ENCODE measurements around the gene FAF2. TPM values are rescaled to one million over a fixed set of nuclear protein-coding genes. Genes with fewer than 3 reads are reported as not detected.

The FAF2 gene
- total and polyA plus RNA-seq, 7 experiments from 2014 or later = 11.8 to 43.2 (median 30.9) TPM

GRCh38 chr5:176413255-176413565 lies 35.0 kb upstream of the FAF2 start:
- Mint-ChIP-seq H3K4me3 (peak overlapping the region in 2 of 10 donors; percentile 12 to 25), H3K9me3 (no peaks in the 10 kb centered on the region)

GRCh38 chr5:176413709-176414191 lies 34.4 kb upstream of the FAF2 start:
- CTCF ChIA-PET = interaction anchor here (1.0 kb wide), 1 partner anchor 183 kb away, joined by 3 read pairs; no protein-coding TSS in a partner anchor
- Mint-ChIP-seq H3K4me1 (peaks cover 22 to 57% (median 51%) of the 10 kb centered on the region in 7 donors), H3K9me3 (no peaks in the 10 kb centered on the region), H3K27me3 (peaks cover 0 to 3% (median 0%) of the 10 kb centered on the region in 5 donors), H3K4me3 (peak overlapping the region in 5 of 10 donors; percentile 23 to 85 (median 55)), H3K27ac (peak overlapping the region in 4 of 9 donors; percentile 17 to 86 (median 76)), H3K36me3 (peaks cover 0 to 13% (median 8%) of the 10 kb centered on the region in 5 donors)
- intact Hi-C loops (cut with micrococcal nuclease) = no loop called here
- Histone ChIP-seq H3K4me3 (ENCODE audit: low read length) (no peak overlapping the region), H3K9me3 (ENCODE audit: control insufficient read depth in 2 of 3, low read length in 3 of 3) (no peaks in the 10 kb centered on the region), H3K4me1 (ENCODE audit: control insufficient read depth in 2 of 2, insufficient read depth in 2 of 2, low read length in 2 of 2) (peaks cover 21 to 28% of the 10 kb centered on the region in 2 donors), H3K27me3 (ENCODE audit: control insufficient read depth in 2 of 2, insufficient read depth in 2 of 2, low read length in 2 of 2) (no peaks in the 10 kb centered on the region), H3K27ac (ENCODE audit: low read depth, low read length) (no peak overlapping the region), H3K36me3 (ENCODE audit: control insufficient read depth in 2 of 3, insufficient read depth in 3 of 3, low read length in 3 of 3) (peaks cover 0 to 5% (median 0%) of the 10 kb centered on the region in 3 experiments)
- no peak for DNase-seq
- no peak for ATAC-seq
- POLR2A ChIA-PET = no interaction called here

More at GRCh38 chr5:176413255-176413565, 35.0 kb upstream of the FAF2 start:
- intact Hi-C loops (cut with micrococcal nuclease) = no loop called here
- peaks cover 0 to 13% (median 8%) of the 10 kb centered on the region in 5 donors for H3K36me3 Mint-ChIP-seq
- ChIA-PET CTCF (no interaction called here), POLR2A (no interaction called here)
- no peak for DNase-seq
- peaks cover 0 to 5% (median 0%) of the 10 kb centered on the region in 3 experiments for H3K36me3 ChIP-seq (ENCODE audit: control insufficient read depth in 2 of 3, insufficient read depth in 3 of 3, low read length in 3 of 3)
- ATAC-seq = no peak
- H3K9me3 ChIP-seq (ENCODE audit: control insufficient read depth in 2 of 3, low read length in 3 of 3) = no peaks in the 10 kb centered on the region
- no peak overlapping the region for H3K4me3 ChIP-seq (ENCODE audit: low read length)
- peaks cover 0 to 3% (median 0%) of the 10 kb centered on the region in 5 donors for H3K27me3 Mint-ChIP-seq
- H3K4me1 ChIP-seq (ENCODE audit: control insufficient read depth in 2 of 2, insufficient read depth in 2 of 2, low read length in 2 of 2) = peaks cover 21 to 28% of the 10 kb centered on the region in 2 donors
- no peak overlapping the region for H3K27ac ChIP-seq (ENCODE audit: low read depth, low read length)
- H3K27me3 ChIP-seq (ENCODE audit: control insufficient read depth in 2 of 2, insufficient read depth in 2 of 2, low read length in 2 of 2) = no peaks in the 10 kb centered on the region
- peaks cover 22 to 57% (median 51%) of the 10 kb centered on the region in 7 donors for H3K4me1 Mint-ChIP-seq
- peak overlapping the region in 4 of 9 donors; percentile 25 to 86 (median 54) for H3K27ac Mint-ChIP-seq

- ATAC-seq (no peak), DNase-seq (no peak)
- H3K4me3 ChIP-seq (ENCODE audit: low read length) = peak overlapping the region; percentile 8
- Mint-ChIP-seq H3K27ac (peak overlapping the region; percentile 48 to 91 (median 87)), H3K4me3 (peak overlapping the region; percentile 74 to 89 (median 84)), H3K9me3 (no peaks in the 10 kb centered on the region), H3K4me1 (peaks cover 22 to 57% (median 51%) of the 10 kb centered on the region in 7 donors), H3K36me3 (peaks cover 0 to 11% (median 8%) of the 10 kb centered on the region in 5 donors), H3K27me3 (peaks cover 0 to 6% (median 0%) of the 10 kb centered on the region in 5 donors)
- peaks cover 21 to 28% of the 10 kb centered on the region in 2 donors for H3K4me1 ChIP-seq (ENCODE audit: control insufficient read depth in 2 of 2, insufficient read depth in 2 of 2, low read length in 2 of 2)
- peaks cover 0 to 5% (median 0%) of the 10 kb centered on the region in 3 experiments for H3K36me3 ChIP-seq (ENCODE audit: control insufficient read depth in 2 of 3, insufficient read depth in 3 of 3, low read length in 3 of 3)
- no peaks in the 10 kb centered on the region for H3K9me3 ChIP-seq (ENCODE audit: control insufficient read depth in 2 of 3, low read length in 3 of 3)
- peak overlapping the region; percentile 86 for H3K27ac ChIP-seq (ENCODE audit: low read depth, low read length)
- H3K27me3 ChIP-seq (ENCODE audit: control insufficient read depth in 2 of 2, insufficient read depth in 2 of 2, low read length in 2 of 2) = no peaks in the 10 kb centered on the region
- ChIA-PET CTCF (interaction anchor here (1.0 kb wide), 1 partner anchor 182 kb away, joined by 3 read pairs; no protein-coding TSS in a partner anchor), POLR2A (interaction anchor here (1.4 kb wide), 1 partner anchor 121 kb away, joined by 6 read pairs; no protein-coding TSS in a partner anchor)
- intact Hi-C loops (cut with micrococcal nuclease) = no loop called here
Measured at GRCh38 chr5:176414704-176415103, 33.5 kb upstream of the FAF2 start.

- intact Hi-C loops (cut with micrococcal nuclease) = no loop called here
- Mint-ChIP-seq H3K36me3 (peaks cover 0 to 6% (median 3%) of the 10 kb centered on the region in 5 donors), H3K4me1 (peaks cover 22 to 57% (median 51%) of the 10 kb centered on the region in 7 donors), H3K4me3 (peak overlapping the region; percentile 74 to 89 (median 84)), H3K27ac (peak overlapping the region; percentile 48 to 91 (median 87)), H3K9me3 (peaks cover 0 to under 1% (median 0%) of the 10 kb centered on the region in 11 donors), H3K27me3 (peaks cover 0 to 12% (median 0%) of the 10 kb centered on the region in 5 donors)
- DNase-seq (peak in 2 of 9 donors; percentile 13 to 16), ATAC-seq (no peak)
- peaks cover 0 to 5% (median 0%) of the 10 kb centered on the region in 3 experiments for H3K36me3 ChIP-seq (ENCODE audit: control insufficient read depth in 2 of 3, insufficient read depth in 3 of 3, low read length in 3 of 3)
- ChIA-PET POLR2A (interaction anchor here (0.6 to 2.9 kb wide), 9 partner anchors 23 to 214 kb away, joined by 3 to 15 read pairs (median 6); partner anchors contain the start of genes KIAA1191 and RNF44), CTCF (interaction anchor here (0.7 to 3.3 kb wide), 10 partner anchors 33 to 686 kb away, joined by 3 to 20 read pairs (median 5); partner anchors contain the start of gene FAF2)
- H3K27ac ChIP-seq (ENCODE audit: low read depth, low read length) = peak overlapping the region; percentile 86
- peak overlapping the region; percentile 52 for H3K4me3 ChIP-seq (ENCODE audit: low read length)
- no peaks in the 10 kb centered on the region for H3K9me3 ChIP-seq (ENCODE audit: control insufficient read depth in 2 of 3, low read length in 3 of 3)
- peaks cover 21 to 28% of the 10 kb centered on the region in 2 donors for H3K4me1 ChIP-seq (ENCODE audit: control insufficient read depth in 2 of 2, insufficient read depth in 2 of 2, low read length in 2 of 2)
- no peaks in the 10 kb centered on the region for H3K27me3 ChIP-seq (ENCODE audit: control insufficient read depth in 2 of 2, insufficient read depth in 2 of 2, low read length in 2 of 2)
Measured at GRCh38 chr5:176415240-176415951, 32.8 kb upstream of the FAF2 start.

GRCh38 chr5:176415952-176416924 lies 31.9 kb upstream of the FAF2 start, which contains the start of gene CLTB:
Gene CLTB (minus strand): TSS chr5:176416539. CDS start chr5:176416363, 176 bp downstream.
- H3K27ac ChIP-seq (ENCODE audit: low read depth, low read length) = peak within 1 kb of the TSS; percentile 86
- H3K27me3 Mint-ChIP-seq = peaks cover 0 to 19% (median 0%) of the 10 kb centered on the region in 5 donors
- H3K27ac Mint-ChIP-seq = peak within 1 kb of the TSS; percentile 71 to 91 (median 87)
- ChIA-PET POLR2A (interaction anchor here (0.6 to 3.0 kb wide), 16 partner anchors 24 to 213 kb away, joined by 3 to 20 read pairs (median 6); partner anchors contain the start of genes FAF2, KIAA1191 and RNF44), CTCF (interaction anchor here (0.6 to 3.3 kb wide), 15 partner anchors 32 to 687 kb away, joined by 3 to 20 read pairs (median 5); partner anchors contain the start of gene FAF2)
- no peaks in the 10 kb centered on the region for H3K36me3 ChIP-seq (ENCODE audit: control insufficient read depth in 2 of 3, insufficient read depth in 3 of 3, low read length in 3 of 3)
- peaks cover 0 to 4% (median 0%) of the 10 kb centered on the region in 11 donors for H3K9me3 Mint-ChIP-seq
- peak within 1 kb of the TSS; percentile 74 to 89 (median 84) for H3K4me3 Mint-ChIP-seq
- H3K4me1 Mint-ChIP-seq = peaks cover 17 to 53% (median 47%) of the 10 kb centered on the region in 7 donors
- no peaks in the 10 kb centered on the region for H3K9me3 ChIP-seq (ENCODE audit: control insufficient read depth in 2 of 3, low read length in 3 of 3)
- ATAC-seq = peak; percentile 97
- intact Hi-C loops (cut with micrococcal nuclease) = loop anchor here (1.0 to 2.0 kb wide), 15 partner anchors 27 to 242 kb away; partner anchors contain the start of genes FAF2 (in 2 of the 2), RNF44 (in 2 of the 2), TSPAN17 (in 2 of the 2) and ARL10 (in 1 of the 2)
- H3K4me3 ChIP-seq (ENCODE audit: low read length) = peak within 1 kb of the TSS; percentile 52
- H3K36me3 Mint-ChIP-seq = peaks cover 0 to 3% (median 1%) of the 10 kb centered on the region in 5 donors
- H3K4me1 ChIP-seq (ENCODE audit: control insufficient read depth in 2 of 2, insufficient read depth in 2 of 2, low read length in 2 of 2) = peaks cover 21 to 28% of the 10 kb centered on the region in 2 donors
- DNase-seq = peak; percentile 73 to 86 (median 84)
- H3K27me3 ChIP-seq (ENCODE audit: control insufficient read depth in 2 of 2, insufficient read depth in 2 of 2, low read length in 2 of 2) = no peaks in the 10 kb centered on the region

Measured in naive thymus-derived CD4-positive, alpha-beta T cell (primary cell).